NB4 (cell line): ENCODE results near the gene SLC49A4.

Experiments
- DNase-seq: peaks from one replicate; pipeline ENCODE4 v3.0.0; 2010; ENCODE audit warnings: low read depth
- H3K4me3 ChIP-seq: one replicate; pipeline ENCODE4 v1.5.1; 2011; ENCODE audit warnings: mild to moderate bottlenecking, low read depth, low read length, moderate library complexity
- CTCF ChIP-seq: IDR thresholded peaks from one replicate; pipeline ENCODE4 v1.5.1; 2012; ENCODE audit warnings: low read depth, low read length
- MAX ChIP-seq: IDR thresholded peaks from 2 replicates; pipeline ENCODE4 v1.6.1; 2011; ENCODE audit warnings: low read depth, low read length
- MYC ChIP-seq: IDR thresholded peaks from 2 replicates; pipeline ENCODE4 v1.6.1; 2011; ENCODE audit warnings: low read depth, low read length
- POLR2A ChIP-seq: IDR thresholded peaks from 2 replicates; pipeline ENCODE4 v1.6.1; 2011; ENCODE audit warnings: mild to moderate bottlenecking; ENCODE audit not compliant: insufficient read length; ENCODE audit errors: extremely low read depth

The SLC49A4 gene

GRCh38 chr3:122893282-122893681 is 98.4 kb downstream of the SLC49A4 start:
- no peak for DNase-seq
- TF ChIP-seq POLR2A (no peak), CTCF (no peak), MAX (no peak), MYC (no peak)
- H3K4me3 ChIP-seq: no peak overlapping the region

GRCh38 chr3:122893754-122894668 is 99.1 kb downstream of the SLC49A4 start:
- no peak for DNase-seq
- TF ChIP-seq MAX (no peak), POLR2A (no peak), MYC (no peak), CTCF (no peak)
- H3K4me3 ChIP-seq: no peak overlapping the region

- H3K4me3 ChIP-seq: no peak overlapping the region
- no peak for DNase-seq
- TF ChIP-seq POLR2A (no peak), MYC (no peak), CTCF (no peak), MAX (no peak)
Observed at GRCh38 chr3:122898298-122898697, 103.4 kb downstream of the SLC49A4 start.

- DNase-seq: no peak
- TF ChIP-seq CTCF (no peak), MYC (no peak), MAX (no peak), POLR2A (no peak)
- H3K4me3 ChIP-seq: no peak overlapping the region
Observed at GRCh38 chr3:122902326-122902725, 107.5 kb downstream of the SLC49A4 start.

- no peak overlapping the region for H3K4me3 ChIP-seq
- DNase-seq: no peak
- TF ChIP-seq MYC (no peak), CTCF (no peak), POLR2A (no peak), MAX (no peak)
Observed at GRCh38 chr3:122903171-122903570, 108.3 kb downstream of the SLC49A4 start.
